ELR (cell line): ENCODE results near the gene PERP.

Experiments used
- DNase-seq: peaks from one replicate; pipeline ENCODE4 v3.0.0-alpha.2; 2015; ENCODE audit warnings: low read depth

The PERP gene

DNA sequence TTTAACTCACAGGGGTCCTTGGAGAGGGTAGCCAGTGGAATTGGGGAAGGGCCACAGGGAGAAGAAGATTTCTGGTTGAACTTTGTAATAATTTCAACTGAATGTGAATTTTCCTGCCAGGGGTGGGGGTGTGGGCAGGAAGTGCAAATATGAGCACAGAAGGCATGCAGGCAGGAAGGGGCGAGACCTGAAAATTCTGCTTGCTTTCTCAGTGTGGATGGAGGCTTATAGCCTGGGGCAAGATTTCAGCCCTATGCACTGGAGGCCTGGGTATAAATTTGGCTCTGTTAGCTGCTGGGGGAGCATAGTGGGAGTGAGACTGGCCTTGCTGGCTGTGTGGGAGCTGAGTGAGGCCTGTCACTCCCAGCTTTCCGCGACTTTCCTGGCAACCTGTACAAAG is 54.4 kb downstream of the PERP start:
- no peak for DNase-seq

DNA sequence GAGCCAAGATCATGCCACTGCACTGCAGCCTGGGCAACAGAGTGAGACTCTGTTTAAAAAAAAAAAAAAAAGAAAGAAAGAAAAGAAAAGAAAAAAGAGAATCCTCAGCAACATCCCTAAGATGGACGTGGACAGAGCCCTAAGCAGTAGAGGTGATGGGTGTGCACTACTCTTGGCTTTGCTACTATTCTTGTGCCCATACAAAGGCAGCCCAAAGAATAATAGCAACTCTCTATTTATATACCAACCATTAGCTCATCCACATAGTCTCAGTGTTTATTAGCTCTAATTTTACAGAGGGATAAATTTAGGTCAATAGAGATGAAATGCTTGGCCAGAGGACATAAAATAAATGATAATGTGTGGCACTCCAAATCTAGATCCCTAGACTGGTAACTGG is 62.2 kb downstream of the PERP start:
- no peak for DNase-seq

DNA sequence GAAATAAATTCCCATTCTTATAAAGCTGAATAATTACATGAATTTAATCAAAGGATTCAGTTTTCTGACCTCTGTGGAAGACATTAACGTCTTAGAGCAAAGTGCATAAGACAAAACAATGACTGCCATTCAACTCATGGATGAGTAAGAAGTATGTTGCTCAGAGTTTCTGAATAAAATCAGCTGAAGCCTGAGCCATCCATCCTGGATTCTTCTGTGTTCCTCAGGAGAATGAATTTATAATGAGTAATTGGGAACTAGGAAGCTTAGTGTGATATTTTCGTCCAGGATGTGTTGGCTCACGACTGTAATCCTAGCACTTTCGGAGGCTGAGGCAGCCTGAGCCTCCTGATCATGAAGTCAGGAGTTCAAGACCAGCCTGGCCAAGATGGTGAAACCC is 62.8 kb downstream of the PERP start:
- peak; percentile 62 for DNase-seq
